Hepatic stellate cell (primary cell): ENCODE measurements around the gene HACD3.
"Not testable (repeated sequence)": the region's sequence is repeated elsewhere in the genome, so short reads cannot be mapped to it uniquely, and the experiment has no call there.

Source experiments
- DNase-seq: peaks from one replicate; pipeline ENCODE4 v3.0.0; 2011; ENCODE audit warnings: low spot score

The HACD3 gene

GRCh38 chr15:65550681-65551098 is 20.4 kb downstream of the HACD3 start:
- peak; percentile 24 for DNase-seq

GRCh38 chr15:65551183-65551582 is 20.9 kb downstream of the HACD3 start:
- no peak for DNase-seq

GRCh38 chr15:65552851-65553250 is 22.6 kb downstream of the HACD3 start:
- not testable (repeated sequence) for DNase-seq

GRCh38 chr15:65553691-65554090 is 23.4 kb downstream of the HACD3 start:
- DNase-seq: no peak

GRCh38 chr15:65556622-65557021 is 26.4 kb downstream of the HACD3 start:
- no peak for DNase-seq

GRCh38 chr15:65558336-65558735 is 28.1 kb downstream of the HACD3 start:
- peak; percentile 18 for DNase-seq

GRCh38 chr15:65558997-65559760 is 28.9 kb downstream of the HACD3 start:
- DNase-seq: no peak

GRCh38 chr15:65559941-65560340 is 29.7 kb downstream of the HACD3 start:
- DNase-seq: no peak

GRCh38 chr15:65561934-65562333 is 31.7 kb downstream of the HACD3 start:
- DNase-seq: no peak

GRCh38 chr15:65569728-65570127 is 39.5 kb downstream of the HACD3 start:
- no peak for DNase-seq

- DNase-seq: no peak
Measured at GRCh38 chr15:65571971-65572370, 41.7 kb downstream of the HACD3 start.

- peak; percentile 50 for DNase-seq
Measured at GRCh38 chr15:65576664-65577063, 46.4 kb downstream of the HACD3 start.

GRCh38 chr15:65577129-65577996 is 47.1 kb downstream of the HACD3 start:
- DNase-seq: no peak

GRCh38 chr15:65578904-65579728 is 48.9 kb downstream of the HACD3 start:
- no peak for DNase-seq

- no peak for DNase-seq
Measured at GRCh38 chr15:65579762-65580161, 49.5 kb downstream of the HACD3 start.

- DNase-seq: peak; percentile 54
Measured at GRCh38 chr15:65580287-65580686, 50.0 kb downstream of the HACD3 start.

- DNase-seq: peak; percentile 31
Measured at GRCh38 chr15:65583701-65584100, 53.4 kb downstream of the HACD3 start.

GRCh38 chr15:65584241-65584640 is 54.0 kb downstream of the HACD3 start:
- no peak for DNase-seq

GRCh38 chr15:65587094-65587493 is 56.8 kb downstream of the HACD3 start:
- no peak for DNase-seq

- DNase-seq: peak; percentile 8
Measured at GRCh38 chr15:65595960-65596359, 65.7 kb downstream of the HACD3 start.

GRCh38 chr15:65598468-65598867 is 68.2 kb downstream of the HACD3 start:
- no peak for DNase-seq

- no peak for DNase-seq
Measured at GRCh38 chr15:65599677-65600076, 69.4 kb downstream of the HACD3 start.
